Transverse colon (tissue), 3 donors: ENCODE measurements around the gene CS.

Experiments
- EP300 ChIP-seq: sonication (generic); formaldehyde crosslinking; IDR thresholded peaks from one replicate; pipeline ENCODE4 v1.6.1; 2017; ENCODE audit warnings: antibody characterized with exemption, low read depth
- POLR2A ChIP-seq: fragments of 450-650 bp; IDR thresholded peaks from one replicate; pipeline ENCODE4 v1.6.1; 2016; ENCODE audit warnings: antibody characterized with exemption, mild to moderate bottlenecking, moderate library complexity
- TF ChIP-seq, protein P1 (sequence below), 5 experiments: fragments of 200-600 bp in 3 of 5; fragments of 450-650 bp in 2 of 5; sonication (generic) in 3 of 5; IDR thresholded peaks; 1 replicate in 2 of 5; 2 replicates in 3 of 5; pipeline ENCODE4 v1.5.1; 2016 to 2017; ENCODE audit warnings: antibody characterized with exemption in 5 of 5, inconsistent platforms in 3 of 5, mild to moderate bottlenecking in 2 of 5, moderate library complexity in 1 of 5

DNA sequence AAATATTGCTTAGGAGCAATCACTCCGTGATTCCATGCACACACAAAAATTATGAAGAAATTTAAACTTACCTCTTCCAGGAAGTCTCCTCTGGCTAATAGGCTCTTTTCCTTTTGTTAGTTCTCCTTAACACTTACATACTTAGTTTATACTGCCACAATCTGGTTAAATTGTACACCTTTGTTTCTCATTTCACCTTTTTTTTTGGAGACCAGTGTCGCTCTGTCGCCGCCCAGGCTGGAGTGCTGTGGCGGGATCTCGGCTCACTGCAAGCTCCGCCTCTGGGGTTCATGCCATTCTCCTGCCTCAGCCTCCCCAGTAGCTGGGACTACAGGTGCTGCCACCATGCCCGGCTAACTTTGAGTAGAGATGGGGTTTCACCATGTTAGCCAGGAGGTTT lies 39.8 kb downstream of the CS start:
- TF ChIP-seq, protein P1, sequence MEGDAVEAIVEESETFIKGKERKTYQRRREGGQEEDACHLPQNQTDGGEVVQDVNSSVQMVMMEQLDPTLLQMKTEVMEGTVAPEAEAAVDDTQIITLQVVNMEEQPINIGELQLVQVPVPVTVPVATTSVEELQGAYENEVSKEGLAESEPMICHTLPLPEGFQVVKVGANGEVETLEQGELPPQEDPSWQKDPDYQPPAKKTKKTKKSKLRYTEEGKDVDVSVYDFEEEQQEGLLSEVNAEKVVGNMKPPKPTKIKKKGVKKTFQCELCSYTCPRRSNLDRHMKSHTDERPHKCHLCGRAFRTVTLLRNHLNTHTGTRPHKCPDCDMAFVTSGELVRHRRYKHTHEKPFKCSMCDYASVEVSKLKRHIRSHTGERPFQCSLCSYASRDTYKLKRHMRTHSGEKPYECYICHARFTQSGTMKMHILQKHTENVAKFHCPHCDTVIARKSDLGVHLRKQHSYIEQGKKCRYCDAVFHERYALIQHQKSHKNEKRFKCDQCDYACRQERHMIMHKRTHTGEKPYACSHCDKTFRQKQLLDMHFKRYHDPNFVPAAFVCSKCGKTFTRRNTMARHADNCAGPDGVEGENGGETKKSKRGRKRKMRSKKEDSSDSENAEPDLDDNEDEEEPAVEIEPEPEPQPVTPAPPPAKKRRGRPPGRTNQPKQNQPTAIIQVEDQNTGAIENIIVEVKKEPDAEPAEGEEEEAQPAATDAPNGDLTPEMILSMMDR (IDR thresholded peaks at IDR 0.05): no peak
- TF ChIP-seq EP300: no peak
- no peak for TF ChIP-seq POLR2A
